Hepatocyte (in vitro differentiated cells): ENCODE measurements around the gene ASTN2.

ENCODE experiments used
- CTCF ChIP-seq: fragments of 200-600 bp; sonication (generic); IDR thresholded peaks from 2 replicates; pipeline ENCODE4 v1.5.1; 2016; ENCODE audit warnings: antibody characterized with exemption, mild to moderate bottlenecking; ENCODE audit not compliant: poor library complexity
- EZH2 ChIP-seq: fragments of 200-600 bp; sonication (generic); IDR thresholded peaks from 2 replicates; pipeline ENCODE4 v1.6.1; 2016; ENCODE audit warnings: antibody characterized with exemption, mild to moderate bottlenecking, borderline replicate concordance
- EZH2phosphoT487 ChIP-seq: fragments of 200-600 bp; sonication (generic); IDR thresholded peaks from one replicate; pipeline ENCODE4 v1.6.1; 2018; ENCODE audit warnings: antibody characterized with exemption, mild to moderate bottlenecking, low read depth, moderate library complexity; ENCODE audit not compliant: unreplicated experiment, severe bottlenecking

- TF ChIP-seq EZH2: no peak
- no peak for TF ChIP-seq CTCF
- TF ChIP-seq EZH2phosphoT487: no peak
These were observed 46.1 kb downstream of the ASTN2 start for GRCh38 chr9:117368684-117369230.
